Omental fat pad (tissue), 4 donors: ENCODE measurements around the gene MPZL2. TPM values are rescaled to one million over a fixed set of nuclear protein-coding genes. Genes with fewer than 3 reads are reported as not detected.

Experiments
- ATAC-seq: fragments of 150-250 bp; one replicate; pipeline ENCODE4 v1.9.1; 2016; ENCODE audit warnings: mild to moderate bottlenecking, moderate library complexity; ENCODE audit not compliant: low FRiP score
- DNase-seq: peaks from one replicate; pipeline ENCODE4 v3.0.0-alpha.2; 2019; ENCODE audit warnings: low spot score
- CTCF ChIP-seq, 3 donors: fragments of 450-650 bp; IDR thresholded peaks; one replicate each; pipeline ENCODE4 v1.5.1; 2016 to 2017; ENCODE audit warnings: antibody characterized with exemption in 3 of 3, mild to moderate bottlenecking in 3 of 3, moderate library complexity in 2 of 3
- total RNA-seq, 4 donors: library from RNA; depleted of rRNA; stranded (reverse); fragments of >200 nt; gene quantifications; one replicate each; pipeline ENCODE4 v1.1.0, GENCODE V29; 2016

The MPZL2 gene
- total RNA-seq, 4 donors from 2014 or later, result 6.8 to 56.6 (median 33.6) TPM

- no peak for TF ChIP-seq CTCF (IDR thresholded peaks at IDR 0.05)
- DNase-seq (no peak), ATAC-seq (no peak)
Observed at GRCh38 chr11:118223992-118224391, 40.1 kb downstream of the MPZL2 start.

- no peak for DNase-seq
- no peak for TF ChIP-seq CTCF (IDR thresholded peaks at IDR 0.05)
- no peak for ATAC-seq
Observed at GRCh38 chr11:118223570-118223969, 40.5 kb downstream of the MPZL2 start.

GRCh38 chr11:118222437-118222836, 41.7 kb downstream of the MPZL2 start:
- DNase-seq (no peak), ATAC-seq (no peak)
- no peak for TF ChIP-seq CTCF (IDR thresholded peaks at IDR 0.05)

- ATAC-seq, result no peak
- TF ChIP-seq CTCF (IDR thresholded peaks at IDR 0.05), result no peak
- no peak for DNase-seq
Observed at GRCh38 chr11:118221419-118221818, 42.7 kb downstream of the MPZL2 start.

- no peak for TF ChIP-seq CTCF (IDR thresholded peaks at IDR 0.05)
- no peak for ATAC-seq
- no peak for DNase-seq
Observed at GRCh38 chr11:118219732-118220131, 44.4 kb downstream of the MPZL2 start.

GRCh38 chr11:118219244-118219643, 44.9 kb downstream of the MPZL2 start:
- no peak for DNase-seq
- TF ChIP-seq CTCF (IDR thresholded peaks at IDR 0.05), result no peak
- ATAC-seq, result no peak

GRCh38 chr11:118217575-118217974, 46.5 kb downstream of the MPZL2 start:
- DNase-seq, result no peak
- TF ChIP-seq CTCF (IDR thresholded peaks at IDR 0.05), result no peak
- no peak for ATAC-seq
